RWPE1 (cell line): Measurements from ENCODE around the gene MAGI3.

ENCODE experiments used
- CTCF ChIA-PET: fragments of 350-600 bp; sonication (Branson Sonifier 250); formaldehyde crosslinking; extraction: SDS; loops from one replicate; lab custom pipeline; 2021; lab: Yijun Ruan, JAX
- POLR2A ChIA-PET: fragments of 400-600 bp; formaldehyde crosslinking; extraction: SDS; loops from one replicate; lab custom pipeline; 2020; ENCODE audit warnings: antibody characterized with exemption; ENCODE audit not compliant: low non-redundant PET; lab: Yijun Ruan, JAX
- DNase-seq: peaks from one replicate; pipeline ENCODE4 v3.0.0; 2012; ENCODE audit warnings: low spot score
- H3K27ac ChIP-seq: fragments of 450-650 bp; 2 replicates; pipeline ENCODE4 v1.5.1; 2017
- TF ChIP-seq, protein P1 (sequence below): fragments of 450-650 bp; conservative IDR thresholded peaks from 2 replicates; pipeline ENCODE4 v1.5.1; 2017; ENCODE audit warnings: low read depth, mild to moderate bottlenecking

The MAGI3 gene

DNA sequence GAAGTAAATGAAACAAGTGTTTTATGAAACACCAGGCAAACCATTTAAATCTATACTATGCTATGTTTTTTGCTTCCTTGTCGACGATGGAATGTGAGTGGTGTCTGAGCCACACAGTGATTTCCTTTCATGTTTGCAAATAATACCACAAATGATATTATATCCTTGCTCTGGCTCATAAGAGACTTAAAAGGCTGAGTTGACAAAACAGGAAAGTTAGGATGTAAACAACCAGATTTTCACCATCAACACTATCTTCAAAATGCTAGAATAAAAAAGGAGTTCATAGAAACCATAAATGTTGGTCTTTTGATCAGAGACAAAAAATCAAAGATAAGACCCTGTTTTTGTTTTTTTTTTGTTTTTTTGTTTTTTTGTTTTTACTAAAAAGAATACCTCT is 17.8 kb upstream of the MAGI3 start:
- ChIA-PET POLR2A (no interaction called here), CTCF (no interaction called here)
- DNase-seq, result no peak
- no peak overlapping the region for H3K27ac ChIP-seq
- TF ChIP-seq, protein P1, sequence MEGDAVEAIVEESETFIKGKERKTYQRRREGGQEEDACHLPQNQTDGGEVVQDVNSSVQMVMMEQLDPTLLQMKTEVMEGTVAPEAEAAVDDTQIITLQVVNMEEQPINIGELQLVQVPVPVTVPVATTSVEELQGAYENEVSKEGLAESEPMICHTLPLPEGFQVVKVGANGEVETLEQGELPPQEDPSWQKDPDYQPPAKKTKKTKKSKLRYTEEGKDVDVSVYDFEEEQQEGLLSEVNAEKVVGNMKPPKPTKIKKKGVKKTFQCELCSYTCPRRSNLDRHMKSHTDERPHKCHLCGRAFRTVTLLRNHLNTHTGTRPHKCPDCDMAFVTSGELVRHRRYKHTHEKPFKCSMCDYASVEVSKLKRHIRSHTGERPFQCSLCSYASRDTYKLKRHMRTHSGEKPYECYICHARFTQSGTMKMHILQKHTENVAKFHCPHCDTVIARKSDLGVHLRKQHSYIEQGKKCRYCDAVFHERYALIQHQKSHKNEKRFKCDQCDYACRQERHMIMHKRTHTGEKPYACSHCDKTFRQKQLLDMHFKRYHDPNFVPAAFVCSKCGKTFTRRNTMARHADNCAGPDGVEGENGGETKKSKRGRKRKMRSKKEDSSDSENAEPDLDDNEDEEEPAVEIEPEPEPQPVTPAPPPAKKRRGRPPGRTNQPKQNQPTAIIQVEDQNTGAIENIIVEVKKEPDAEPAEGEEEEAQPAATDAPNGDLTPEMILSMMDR, result no peak

- no peak overlapping the region for H3K27ac ChIP-seq
- DNase-seq, result no peak
- ChIA-PET POLR2A (no interaction called here), CTCF (no interaction called here)
- TF ChIP-seq, protein P1, result no peak
Measured at GRCh38 chr1:113373644-113374043, 16.7 kb upstream of the MAGI3 start.

GRCh38 chr1:113375878-113376277 is 14.4 kb upstream of the MAGI3 start:
- ChIA-PET CTCF (no interaction called here), POLR2A (no interaction called here)
- no peak for DNase-seq
- TF ChIP-seq, protein P1, result no peak
- H3K27ac ChIP-seq, result no peak overlapping the region

DNA sequence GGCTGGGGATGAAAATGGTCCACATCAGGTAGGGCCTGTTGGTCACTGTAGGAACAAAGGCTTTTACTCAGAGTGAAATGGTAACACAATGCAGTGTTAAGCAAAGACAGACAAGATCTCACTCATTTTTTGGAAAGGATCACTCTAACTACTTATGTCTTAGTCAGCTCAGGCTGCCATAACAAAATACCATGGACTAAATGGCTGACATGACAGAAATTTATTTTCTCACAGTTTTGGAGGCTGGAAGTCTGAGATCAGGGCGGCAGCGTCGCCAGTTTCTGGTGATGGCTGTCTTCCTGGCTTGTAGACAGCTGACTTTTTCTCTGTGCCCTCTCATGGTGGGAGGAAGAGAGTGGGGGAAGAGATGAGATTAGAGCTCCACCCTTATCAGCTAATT is 10.2 kb upstream of the MAGI3 start:
- DNase-seq, result no peak
- TF ChIP-seq, protein P1, result no peak
- ChIA-PET POLR2A (no interaction called here), CTCF (interaction anchor here (0.6 kb wide), 1 partner anchor 330 kb away, joined by 4 read pairs; no protein-coding TSS in a partner anchor)
- H3K27ac ChIP-seq, result no peak overlapping the region

- peak overlapping the region; percentile 58; the same call in 1 of the 2 replicates for H3K27ac ChIP-seq
- POLR2A ChIA-PET, result no interaction called here
- CTCF ChIA-PET, result interaction anchor here (0.6 to 1.3 kb wide), 4 partner anchors 8 to 122 kb away, joined by 3 to 4 read pairs (median 3); no protein-coding TSS in a partner anchor
- TF ChIP-seq, protein P1, result no peak
- no peak for DNase-seq
Measured at GRCh38 chr1:113388017-113388620, 2.2 kb upstream of the MAGI3 start.

DNA sequence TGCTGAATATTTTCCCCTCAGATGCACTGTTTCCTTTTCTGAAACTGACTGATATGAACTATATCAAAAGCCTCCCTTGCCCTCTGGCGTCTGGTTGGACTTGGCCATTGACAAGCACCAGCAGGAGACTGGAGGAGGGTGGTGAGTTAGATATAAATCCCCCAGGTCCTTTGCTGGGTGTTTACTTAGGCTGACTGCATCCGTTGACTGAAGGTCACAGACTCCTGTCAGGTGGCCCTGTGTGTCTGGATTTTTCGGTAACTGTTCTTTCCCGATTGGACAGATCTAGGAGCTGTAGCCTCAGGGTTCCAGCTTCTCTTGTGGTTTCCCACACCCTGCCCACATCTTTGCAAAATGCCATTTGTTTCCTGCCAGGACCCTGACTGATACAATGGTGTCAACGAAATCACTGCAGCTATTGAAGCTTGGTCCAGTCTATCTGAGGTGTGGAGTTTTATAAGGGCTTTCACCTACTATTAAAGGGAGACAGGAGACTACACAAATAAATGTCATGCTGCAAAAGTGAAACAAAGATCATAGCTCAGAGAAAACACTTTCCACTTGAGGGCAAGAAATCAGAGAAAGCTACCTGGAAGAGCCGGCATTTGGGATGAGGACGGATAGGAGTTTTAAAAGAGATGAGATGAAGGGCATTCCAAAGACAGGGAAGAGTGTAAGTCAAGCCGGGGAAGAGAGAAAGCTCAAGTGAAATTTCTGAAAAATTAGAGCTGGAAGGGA is 1.5 kb upstream of the MAGI3 start:
- DNase-seq, result peak; percentile 21
- ChIA-PET CTCF (interaction anchor here (0.6 to 1.3 kb wide), 7 partner anchors 8 to 262 kb away, joined by 3 to 4 read pairs (median 3); no protein-coding TSS in a partner anchor), POLR2A (no interaction called here)
- TF ChIP-seq, protein P1, result no peak
- H3K27ac ChIP-seq, result peak overlapping the region; percentile 58
